Measurements from ENCODE around the gene FTCD.
A peak's percentile ranks its signal among the peaks of the same experiment; 100 is the strongest.
"Not testable (repeated sequence)": the region's sequence is repeated elsewhere in the genome, so short reads cannot be mapped to it uniquely, and the experiment has no call there.

FTCD gene

DNA sequence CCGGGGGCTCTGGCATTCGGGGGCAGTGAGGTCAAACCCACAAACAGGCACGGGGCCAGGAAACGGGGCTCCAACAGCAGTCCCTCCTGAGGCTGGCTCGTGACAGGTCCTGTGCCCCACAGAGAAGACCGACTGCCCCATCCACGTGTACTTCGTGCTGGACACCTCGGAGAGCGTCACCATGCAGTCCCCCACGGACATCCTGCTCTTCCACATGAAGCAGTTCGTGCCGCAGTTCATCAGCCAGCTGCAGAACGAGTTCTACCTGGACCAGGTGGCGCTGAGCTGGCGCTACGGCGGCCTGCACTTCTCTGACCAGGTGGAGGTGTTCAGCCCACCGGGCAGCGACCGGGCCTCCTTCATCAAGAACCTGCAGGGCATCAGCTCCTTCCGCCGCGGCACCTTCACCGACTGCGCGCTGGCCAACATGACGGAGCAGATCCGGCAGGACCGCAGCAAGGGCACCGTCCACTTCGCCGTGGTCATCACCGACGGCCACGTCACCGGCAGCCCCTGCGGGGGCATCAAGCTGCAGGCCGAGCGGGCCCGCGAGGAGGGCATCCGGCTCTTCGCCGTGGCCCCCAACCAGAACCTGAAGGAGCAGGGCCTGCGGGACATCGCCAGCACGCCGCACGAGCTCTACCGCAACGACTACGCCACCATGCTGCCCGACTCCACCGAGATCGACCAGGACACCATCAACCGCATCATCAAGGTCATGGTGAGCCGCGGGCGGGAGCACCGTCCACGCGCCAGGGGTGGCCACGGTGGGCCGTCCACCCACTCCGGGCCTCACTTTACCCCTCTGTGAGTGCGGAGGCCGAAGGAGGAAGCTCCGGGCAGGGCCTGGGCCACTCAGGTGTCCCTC lies 43.3 kb downstream of the FTCD start:
- peak; percentile 8 for DNase-seq (ENCODE audit: low spot score)

DNA sequence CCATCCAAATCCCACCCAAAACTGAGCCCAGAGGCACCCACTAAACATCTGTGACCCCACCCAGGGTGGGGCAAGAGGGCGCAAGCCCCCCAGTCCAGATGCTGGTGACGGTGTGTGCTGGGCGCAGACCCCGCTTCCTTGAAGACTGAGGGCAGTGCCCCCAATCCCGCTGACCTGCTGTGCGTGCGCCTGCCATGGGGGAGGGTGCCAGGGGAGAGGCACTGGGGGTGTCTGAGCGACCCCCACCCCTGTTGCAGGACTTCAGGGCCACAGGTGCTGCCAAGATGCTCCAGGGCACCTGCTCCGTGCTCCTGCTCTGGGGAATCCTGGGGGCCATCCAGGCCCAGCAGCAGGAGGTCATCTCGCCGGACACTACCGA lies 44.2 kb downstream of the FTCD start:
- DNase-seq (ENCODE audit: low spot score) = peak; percentile 7

DNA sequence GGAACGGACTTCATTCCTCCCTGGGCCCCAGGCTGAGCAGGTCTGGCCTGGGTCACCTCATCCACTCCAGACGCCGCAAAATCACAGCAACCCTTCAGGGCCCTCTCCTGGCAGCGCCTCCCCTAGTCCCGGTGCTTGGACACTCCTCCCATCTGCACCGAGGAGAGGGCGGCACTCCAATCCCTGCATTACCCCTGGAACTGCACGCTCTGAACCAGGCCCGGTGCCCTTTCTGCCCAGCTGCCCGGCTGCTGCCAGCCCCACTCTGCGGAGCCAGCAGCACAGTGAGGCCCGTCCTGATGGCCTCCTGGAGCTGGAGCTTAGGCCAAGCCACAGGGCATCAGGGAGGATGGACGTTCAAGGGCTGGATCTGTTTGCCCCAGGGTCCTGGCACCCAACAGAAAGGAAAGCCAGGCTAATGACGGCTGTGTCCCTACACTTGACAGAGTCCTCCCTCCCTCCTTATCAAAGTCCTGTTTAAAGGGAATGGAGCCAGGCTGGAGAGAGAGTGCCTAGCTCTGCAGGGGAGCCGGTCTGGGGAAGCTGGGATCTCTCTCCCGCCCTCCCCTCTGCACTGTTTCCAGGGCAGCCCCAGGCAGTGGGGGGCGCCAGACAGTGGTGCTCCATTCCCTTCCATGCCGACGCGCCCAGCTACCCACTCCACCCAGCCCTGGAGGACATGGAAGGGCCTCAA lies 44.7 kb downstream of the FTCD start:
- DNase-seq (ENCODE audit: low spot score) = peak; percentile 43

DNA sequence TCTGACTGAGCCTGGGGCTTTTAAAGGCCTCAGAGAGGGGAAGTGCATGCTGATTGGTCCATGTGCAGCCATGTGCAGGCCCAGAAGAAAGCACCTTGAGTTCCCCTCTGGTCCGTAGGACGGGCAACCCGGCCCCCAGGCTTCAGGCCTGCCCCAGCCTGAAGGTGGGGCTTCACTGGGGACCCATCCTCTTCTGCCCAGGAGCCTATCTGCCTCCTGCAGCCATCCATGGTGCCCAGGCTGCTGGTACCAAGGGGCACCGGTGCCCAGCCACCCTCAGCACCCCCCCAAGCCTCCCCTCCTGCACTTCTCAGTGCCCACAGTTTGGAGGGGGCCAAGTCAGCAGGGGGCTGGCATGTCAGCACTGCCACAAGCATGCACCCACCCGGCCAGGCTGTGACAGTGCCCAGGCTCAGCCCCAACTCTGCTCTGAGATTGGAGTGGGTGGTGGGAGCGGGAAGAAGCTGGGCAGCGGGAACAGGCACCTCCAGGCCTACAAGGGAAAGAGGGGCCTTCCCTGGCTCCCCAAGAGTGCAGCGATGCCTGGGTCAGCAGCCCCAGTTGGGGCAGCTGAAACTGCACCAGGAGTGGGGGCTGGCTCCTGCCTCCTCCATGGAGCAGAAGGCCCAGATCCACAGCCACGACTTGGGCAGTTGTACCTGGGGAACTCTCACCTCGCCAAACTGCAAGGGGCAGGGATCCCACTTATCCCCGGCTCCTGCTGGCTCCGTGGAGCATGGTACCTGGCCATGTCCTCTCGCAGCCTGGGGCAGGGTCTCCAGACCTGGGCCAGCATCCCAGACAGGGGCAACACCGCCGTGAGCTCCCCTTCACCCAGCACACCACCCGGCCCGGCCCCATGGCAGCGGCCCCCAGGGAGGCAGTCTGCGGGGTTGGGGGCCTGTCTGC lies 45.8 kb downstream of the FTCD start:
- peak; percentile 8 for DNase-seq (ENCODE audit: low spot score)

DNA sequence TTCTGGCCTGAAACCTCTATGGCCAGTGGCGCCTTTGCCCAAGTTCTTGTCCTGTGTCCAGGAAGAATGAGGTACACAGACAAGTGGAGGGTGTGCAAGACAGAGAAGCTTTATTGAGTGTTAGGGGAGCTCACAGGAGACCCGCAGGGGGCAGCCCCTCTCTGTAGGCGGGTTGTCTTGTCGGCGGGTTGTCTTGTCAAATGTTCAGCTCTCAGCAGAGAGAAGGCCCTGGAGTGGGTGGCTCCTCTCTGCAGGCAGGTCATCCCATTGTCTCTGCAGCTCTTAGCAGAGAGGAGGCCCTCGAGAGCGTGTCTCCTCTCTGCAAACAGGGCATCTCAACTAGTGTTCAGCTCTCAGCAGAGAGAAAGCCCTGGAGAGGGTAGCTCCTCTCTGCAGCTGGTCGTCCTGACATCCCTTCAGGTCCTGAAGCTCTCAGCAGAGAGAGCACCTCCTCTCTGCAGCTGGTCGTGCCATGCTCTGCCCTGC lies 46.5 kb downstream of the FTCD start:
- DNase-seq (ENCODE audit: low spot score) = no peak

DNA sequence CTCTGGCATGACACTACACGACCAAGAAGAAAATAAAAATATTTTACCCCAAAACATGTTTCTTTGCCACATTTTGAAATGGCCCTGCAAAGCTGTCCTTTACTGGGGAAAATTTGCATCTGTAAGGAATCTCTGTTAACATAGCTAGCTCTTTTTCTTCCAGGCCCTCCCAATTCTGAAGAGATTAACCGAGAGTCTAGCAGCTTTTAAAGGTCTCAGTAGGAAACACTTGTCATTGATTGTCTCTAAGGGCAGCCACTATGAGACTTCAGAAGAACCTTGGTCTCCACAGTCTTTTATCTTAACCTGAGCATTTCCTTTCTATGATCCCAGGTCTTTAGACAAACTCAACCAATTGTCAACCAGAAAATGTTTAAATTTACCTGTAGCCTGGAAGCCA lies 48.0 kb downstream of the FTCD start:
- DNase-seq (ENCODE audit: low spot score) = not testable (repeated sequence)

DNA sequence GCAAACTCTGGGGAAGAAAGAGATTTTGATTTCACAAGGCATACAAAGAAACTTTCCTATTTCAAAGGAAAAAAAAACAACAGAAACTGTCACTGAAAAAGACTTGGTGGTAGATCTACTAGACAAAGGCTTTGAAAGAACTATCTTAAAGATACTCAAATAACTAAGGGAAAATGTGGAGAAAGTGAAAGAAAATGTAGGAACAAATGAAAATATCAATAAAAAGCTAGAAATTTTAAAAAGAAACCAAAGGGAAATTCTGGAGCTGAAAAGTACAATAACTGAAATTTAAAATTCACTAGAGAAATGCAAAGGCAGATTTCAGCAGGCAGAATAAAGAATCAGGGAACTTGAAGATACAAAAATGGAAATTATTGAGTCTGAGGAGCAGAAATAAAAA lies 51.3 kb downstream of the FTCD start:
- DNase-seq (ENCODE audit: low spot score) = no peak

DNA sequence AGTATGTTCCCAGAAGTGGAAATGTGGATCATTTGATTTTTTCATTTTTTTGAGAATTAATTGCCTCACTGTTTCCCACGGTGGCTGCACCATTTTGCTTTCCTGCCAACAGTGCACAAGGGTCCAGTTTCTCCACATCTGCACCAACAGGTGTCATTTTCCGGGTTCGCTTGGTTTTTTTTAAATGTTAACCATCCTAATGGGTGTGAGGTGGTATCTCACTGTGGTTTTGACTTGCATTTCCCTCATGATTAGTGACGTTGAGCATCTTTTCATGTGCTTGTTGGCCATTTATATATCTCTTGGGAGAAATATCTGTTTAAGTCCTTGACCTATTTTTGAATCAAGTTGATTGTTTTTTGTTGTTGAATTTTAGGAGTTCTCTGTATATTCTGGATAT lies 54.5 kb downstream of the FTCD start:
- DNase-seq (ENCODE audit: low spot score) = no peak

DNA sequence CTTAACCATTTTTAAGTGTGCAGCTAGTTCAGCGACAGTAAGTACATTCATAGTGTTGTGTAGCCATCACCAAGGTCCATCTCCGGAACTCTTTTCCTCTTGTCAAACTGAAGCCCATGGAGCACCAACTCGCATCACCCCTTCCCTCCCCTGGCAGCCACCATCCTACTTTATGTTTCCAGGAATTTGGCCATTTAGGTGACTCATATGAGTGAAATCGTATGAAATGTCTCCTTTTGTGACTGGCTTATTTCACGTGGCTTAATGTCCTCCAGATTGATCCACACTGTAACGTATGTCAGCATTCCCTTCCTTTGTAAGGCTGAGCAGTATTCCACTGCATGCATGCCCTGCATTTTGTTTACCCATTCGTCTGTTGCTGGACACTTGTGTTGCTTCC lies 55.0 kb downstream of the FTCD start:
- DNase-seq (ENCODE audit: low spot score) = peak; percentile 33

DNA sequence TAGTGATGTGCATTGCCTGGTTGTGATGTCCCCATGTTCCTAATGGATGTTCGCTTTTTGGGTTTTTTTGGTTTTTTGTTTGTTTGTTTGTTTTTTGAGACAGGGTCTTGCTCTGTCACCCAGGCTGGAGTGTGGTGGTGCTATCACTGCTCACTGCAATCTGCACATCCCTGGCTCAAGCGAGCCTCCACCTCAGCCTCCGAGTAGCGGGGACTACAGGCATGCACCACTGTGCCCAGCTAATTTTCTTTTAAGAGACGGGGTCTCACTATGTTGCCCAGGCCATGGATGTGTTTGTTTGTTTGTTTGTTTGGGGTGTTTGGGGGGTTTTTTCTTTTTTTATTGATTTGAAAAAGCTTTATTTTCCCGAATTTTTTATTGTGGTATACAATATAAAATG lies 55.4 kb downstream of the FTCD start:
- DNase-seq (ENCODE audit: low spot score) = no peak

DNA sequence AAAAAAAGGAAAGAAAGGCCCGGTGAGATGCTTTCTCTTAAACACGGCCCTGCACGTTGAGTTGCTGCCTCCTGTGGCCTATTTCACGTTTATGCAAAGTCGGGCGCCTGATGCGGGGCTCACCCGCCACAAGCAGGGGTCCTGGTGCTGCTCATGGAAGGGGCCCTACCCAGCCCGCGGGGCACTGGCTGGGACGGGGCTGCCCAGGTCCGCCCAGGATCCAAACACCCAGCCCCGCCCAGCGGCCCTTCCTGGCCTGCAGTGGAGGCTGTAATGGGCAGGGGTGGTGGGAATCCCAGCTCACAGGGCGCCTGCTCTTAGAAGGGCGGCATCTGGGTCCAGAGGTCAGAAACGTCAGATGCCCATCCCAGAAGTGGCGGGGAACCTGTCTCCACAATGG lies 55.9 kb downstream of the FTCD start:
- peak; percentile 61 for DNase-seq (ENCODE audit: low spot score)

DNA sequence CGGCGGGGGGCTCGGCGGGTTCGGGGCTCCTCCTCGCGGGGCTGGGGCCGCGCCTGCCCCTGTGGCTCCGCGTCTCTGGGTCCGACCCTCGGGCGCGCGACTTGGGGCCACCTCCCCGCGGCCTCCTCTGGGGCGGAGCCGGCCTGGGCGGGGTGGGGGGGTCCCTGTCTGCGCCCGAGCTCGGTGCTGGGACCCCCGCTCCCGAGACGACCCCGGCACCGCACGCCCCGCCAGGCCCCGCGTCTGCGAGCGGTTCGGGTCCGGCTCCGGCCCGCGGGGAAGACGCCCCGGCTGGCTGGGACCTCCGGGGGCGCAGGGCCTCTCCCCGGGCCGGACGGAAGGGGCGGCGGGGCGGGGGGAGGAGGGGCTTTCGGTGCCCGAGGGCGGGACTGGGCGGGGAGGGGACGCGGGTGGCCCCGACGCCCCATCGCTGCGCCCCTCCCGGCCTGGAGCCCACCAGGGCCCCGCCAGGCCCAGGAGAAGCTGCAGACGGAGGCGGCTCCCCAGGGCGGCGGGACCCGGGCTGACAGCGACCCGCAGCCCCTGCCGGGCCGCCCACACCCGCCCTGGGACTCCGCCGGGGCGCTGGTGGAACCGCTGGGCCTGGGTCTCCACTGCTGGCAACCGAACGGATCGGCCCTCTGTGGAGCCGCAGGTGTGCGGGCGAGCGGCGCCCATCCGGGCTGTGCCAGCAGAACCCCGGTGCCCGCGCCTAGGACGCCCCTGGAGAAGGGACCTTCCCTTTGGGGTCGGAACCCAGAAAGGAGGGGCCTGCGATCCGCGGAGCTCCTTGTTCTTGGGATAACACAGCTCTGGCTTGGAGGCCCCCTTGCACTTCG lies 56.9 kb downstream of the FTCD start:
- peak; percentile 61 for DNase-seq (ENCODE audit: low spot score)

DNA sequence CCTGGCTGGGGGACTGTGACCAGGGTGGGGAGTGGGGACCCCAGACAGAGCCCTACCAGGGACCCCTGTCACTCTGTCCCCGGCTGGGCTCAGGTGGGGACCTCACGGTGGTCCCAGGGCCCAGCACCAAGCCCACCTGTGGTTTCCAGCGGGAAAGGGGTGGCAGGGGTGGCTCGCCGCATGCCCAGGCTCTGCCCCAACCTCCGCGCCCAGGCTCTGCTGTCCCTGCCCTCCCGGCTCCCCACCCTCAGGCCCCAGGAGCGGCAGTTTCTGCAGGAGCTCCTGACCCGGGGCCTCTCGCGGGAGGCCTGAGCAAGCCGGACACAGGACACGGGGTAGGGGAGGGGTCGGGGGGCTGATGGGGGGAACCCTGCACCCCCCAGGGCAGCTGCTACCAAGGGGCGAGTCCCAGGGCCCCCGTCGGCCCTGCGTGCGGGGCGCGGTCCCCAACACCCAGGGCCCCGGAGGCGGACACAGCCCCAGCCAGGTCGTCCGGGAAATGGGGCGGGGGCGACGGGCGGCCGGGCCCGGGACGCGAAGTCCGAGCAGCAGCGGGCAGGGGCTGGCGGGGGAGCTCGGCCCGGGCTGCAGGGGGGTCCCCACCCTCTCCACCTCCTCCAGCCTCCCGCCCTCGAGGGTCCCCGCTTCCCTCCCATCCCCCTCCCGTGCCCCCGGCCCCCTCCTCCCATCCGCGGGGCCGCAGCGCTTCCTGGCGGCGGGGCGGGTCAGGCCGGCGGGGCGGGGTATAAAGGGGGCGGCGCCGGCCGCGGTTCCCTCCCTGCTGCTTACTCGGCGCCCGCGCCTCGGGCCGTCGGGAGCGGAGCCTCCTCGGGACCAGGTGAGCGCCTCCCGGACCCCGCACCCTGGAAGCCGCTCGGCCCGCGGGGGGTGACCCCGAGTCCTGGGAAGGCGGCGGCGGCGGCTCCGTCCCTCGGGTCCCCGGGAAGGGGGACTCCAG lies 57.8 kb downstream of the FTCD start, which contains the start of gene COL6A2:
TSS of gene COL6A2 (plus strand) at position 777 of the 958 bp plus-strand sequence.
- DNase-seq (ENCODE audit: low spot score) = peak; percentile 93

DNA sequence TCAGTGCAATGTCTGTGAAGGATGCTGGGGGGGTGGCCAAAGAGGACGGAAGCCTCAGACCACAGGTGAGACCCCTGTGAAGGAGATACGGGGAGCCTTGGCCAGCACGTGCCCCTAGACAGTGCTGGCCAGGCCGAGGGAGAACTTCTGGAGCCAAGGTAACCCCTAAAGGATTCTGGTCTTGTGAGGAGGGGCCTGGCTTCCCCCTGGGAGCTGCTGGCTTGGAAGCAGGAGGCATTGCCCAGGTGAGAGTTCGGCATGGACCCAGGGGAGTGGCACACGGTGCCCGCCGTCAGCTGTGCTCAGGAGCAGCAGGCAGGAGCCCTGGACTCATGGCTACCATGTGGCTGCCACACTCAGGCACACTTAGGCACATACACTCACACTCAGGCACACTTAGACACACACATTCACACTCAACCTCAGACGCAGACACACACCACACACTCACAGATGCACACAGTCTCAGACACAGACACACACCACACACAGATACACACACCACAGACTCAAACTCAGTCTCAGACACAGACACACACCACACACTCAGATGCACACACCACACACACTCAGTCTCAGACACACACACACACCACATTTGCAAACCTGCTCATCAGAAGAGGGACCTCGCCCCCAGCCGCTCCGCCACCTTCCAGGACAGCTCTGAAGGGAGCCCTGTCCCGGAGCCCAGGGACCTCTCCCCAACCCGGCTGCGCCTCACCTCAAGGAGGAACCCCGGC lies 58.6 kb downstream of the FTCD start:
- peak; percentile 8 for DNase-seq (ENCODE audit: low spot score)

DNA sequence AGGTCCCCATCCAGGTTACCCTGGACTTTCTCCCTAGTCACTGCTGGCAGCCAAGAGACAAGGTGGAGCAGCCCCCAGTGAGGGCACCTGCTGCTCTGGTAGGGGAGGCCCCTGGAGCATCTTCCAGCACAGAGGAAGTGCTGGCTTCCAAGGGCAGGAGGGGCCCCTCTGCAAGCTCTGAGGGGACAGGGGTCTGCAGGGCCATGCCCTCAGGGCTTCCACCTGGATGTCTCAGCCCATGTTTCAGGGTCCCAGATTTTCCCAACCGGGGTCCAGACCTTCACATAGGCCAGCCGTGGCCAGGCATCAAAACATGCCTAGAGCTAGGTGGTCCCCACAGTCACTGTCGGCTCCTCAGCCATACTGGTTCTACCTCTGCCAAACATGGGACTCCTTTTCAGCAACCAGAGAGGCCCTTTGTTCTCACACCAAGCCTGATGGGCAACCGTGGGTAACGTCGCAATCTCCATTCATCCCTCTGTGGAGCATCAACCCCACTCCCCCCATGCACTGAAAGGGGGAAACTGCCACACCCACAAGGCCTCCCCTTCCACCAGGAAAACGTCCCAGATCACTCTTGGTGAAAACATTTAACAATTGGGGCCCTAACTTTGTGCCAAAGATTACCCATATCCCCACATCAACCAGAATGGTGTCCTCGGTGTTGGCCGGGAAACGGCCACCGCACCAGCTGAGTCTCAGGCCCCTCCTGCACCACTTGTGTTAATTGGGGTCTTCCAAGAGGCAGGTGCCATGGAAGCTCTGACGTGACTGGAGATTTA lies 59.4 kb downstream of the FTCD start:
- no peak for DNase-seq (ENCODE audit: low spot score)

DNA sequence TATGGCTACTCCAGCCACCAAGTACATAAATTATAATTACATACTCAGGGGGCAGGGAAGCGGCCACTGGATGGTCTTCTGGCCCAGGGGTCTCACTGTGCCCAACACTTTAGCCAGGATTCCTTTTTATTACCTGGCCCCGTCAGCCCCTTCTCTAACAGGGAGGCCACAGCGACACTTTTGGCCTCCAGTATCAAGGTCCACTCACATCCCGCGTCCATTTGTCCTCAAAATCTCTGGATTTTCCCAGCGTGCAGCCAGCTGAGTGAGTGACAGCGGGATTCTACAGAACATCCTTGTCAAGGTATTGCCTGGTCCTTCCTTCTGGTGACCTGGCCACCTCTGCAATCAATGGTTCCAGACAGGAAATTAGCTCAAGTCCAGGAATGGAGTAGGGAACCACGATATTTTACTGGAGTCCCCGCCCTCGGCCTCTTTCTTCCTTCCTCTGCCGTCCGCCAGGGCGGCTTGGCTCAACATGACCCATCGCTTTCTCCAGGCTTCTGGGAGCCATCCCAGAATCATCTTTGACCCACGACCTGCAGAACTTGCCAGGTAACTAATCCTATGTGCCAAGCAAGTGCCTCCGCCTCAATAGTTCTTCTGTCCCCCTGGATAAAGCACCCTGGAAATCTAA lies 60.2 kb downstream of the FTCD start:
- no peak for DNase-seq (ENCODE audit: low spot score)

DNA sequence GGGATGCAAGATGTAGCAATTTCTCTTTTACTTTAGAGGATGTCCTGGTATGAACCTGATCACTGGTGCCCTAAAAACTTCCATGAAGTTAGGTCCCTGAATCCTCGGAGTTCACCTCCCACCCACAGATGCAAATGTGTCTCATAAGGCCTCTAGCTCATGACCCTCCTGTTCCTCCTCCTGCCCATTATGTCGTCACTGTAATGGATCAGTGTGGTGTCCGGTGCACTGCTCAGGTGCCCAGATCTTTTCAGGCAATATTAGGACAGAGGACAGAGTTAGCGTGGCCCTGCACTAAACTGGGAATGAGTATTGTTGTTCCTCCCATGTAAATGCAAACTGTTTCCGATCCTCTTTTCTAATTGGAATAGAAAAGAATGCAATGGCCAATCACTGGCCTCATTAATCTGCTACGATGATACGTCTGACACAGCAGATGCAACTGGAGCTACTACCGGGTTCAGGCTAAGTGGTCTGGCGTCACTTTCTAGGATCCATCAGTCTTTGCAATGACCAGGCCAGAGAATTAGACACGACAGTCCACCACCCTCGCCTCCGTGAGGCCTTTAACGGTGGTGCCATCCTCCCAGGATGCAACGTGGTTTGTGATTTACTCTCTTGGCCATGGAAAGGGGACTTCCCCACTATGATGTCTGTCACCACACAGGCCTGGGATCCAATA lies 60.8 kb downstream of the FTCD start:
- no peak for DNase-seq (ENCODE audit: low spot score)

Measured in AG20443 (cell line).